PC-3 (cell line): ENCODE results near the gene NIPAL4.

Experiments
- EZH2 ChIP-seq: fragments of 300-600 bp; sonication (generic); IDR thresholded peaks from one replicate; pipeline ENCODE4 v1.6.1; 2017; ENCODE audit warnings: antibody characterized with exemption, mild to moderate bottlenecking, low read length; ENCODE audit not compliant: unreplicated experiment
- TF ChIP-seq, protein P1 (sequence below): fragments of 300-600 bp; sonication (generic); conservative IDR thresholded peaks from 2 replicates; pipeline ENCODE4 v1.5.1; 2017; ENCODE audit warnings: antibody characterized with exemption, low read depth, mild to moderate bottlenecking, low read length

- TF ChIP-seq, protein P1, sequence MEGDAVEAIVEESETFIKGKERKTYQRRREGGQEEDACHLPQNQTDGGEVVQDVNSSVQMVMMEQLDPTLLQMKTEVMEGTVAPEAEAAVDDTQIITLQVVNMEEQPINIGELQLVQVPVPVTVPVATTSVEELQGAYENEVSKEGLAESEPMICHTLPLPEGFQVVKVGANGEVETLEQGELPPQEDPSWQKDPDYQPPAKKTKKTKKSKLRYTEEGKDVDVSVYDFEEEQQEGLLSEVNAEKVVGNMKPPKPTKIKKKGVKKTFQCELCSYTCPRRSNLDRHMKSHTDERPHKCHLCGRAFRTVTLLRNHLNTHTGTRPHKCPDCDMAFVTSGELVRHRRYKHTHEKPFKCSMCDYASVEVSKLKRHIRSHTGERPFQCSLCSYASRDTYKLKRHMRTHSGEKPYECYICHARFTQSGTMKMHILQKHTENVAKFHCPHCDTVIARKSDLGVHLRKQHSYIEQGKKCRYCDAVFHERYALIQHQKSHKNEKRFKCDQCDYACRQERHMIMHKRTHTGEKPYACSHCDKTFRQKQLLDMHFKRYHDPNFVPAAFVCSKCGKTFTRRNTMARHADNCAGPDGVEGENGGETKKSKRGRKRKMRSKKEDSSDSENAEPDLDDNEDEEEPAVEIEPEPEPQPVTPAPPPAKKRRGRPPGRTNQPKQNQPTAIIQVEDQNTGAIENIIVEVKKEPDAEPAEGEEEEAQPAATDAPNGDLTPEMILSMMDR: no peak
- TF ChIP-seq EZH2: no peak
Measured at GRCh38 chr5:157468293-157468965, 8.4 kb downstream of the NIPAL4 start.
